HepG2 (cell line): ENCODE measurements around the gene GDI1. TPM values are rescaled to one million over a fixed set of nuclear protein-coding genes. Genes with fewer than 3 reads are reported as not detected.

ENCODE experiments used
- CCDC6 ChIP-seq: sonication (generic); formaldehyde crosslinking; IDR thresholded peaks from 2 replicates; pipeline ENCODE4 v1.8.1; 2022; ENCODE audit warnings: mild to moderate bottlenecking, missing genetic modification reagents, moderate library complexity
- ELF4 ChIP-seq: sonication (generic); formaldehyde crosslinking; IDR thresholded peaks from 2 replicates; pipeline ENCODE4 v1.5.0; 2020; ENCODE audit warnings: missing genetic modification reagents, mild to moderate bottlenecking, moderate library complexity, borderline replicate concordance
- IKZF5 ChIP-seq: IDR thresholded peaks from 2 replicates; pipeline ENCODE4 v1.6.1; 2018; ENCODE audit warnings: missing genetic modification reagents, mild to moderate bottlenecking, missing compliant biosample characterization
- MTA3 ChIP-seq: sonication (generic); formaldehyde crosslinking; IDR thresholded peaks from 2 replicates; pipeline ENCODE4 v1.4.0; 2020; ENCODE audit warnings: missing genetic modification reagents
- MYC ChIP-seq: sonication (generic); formaldehyde crosslinking; IDR thresholded peaks from 2 replicates; pipeline ENCODE4 v1.9.0; 2021; ENCODE audit warnings: missing genetic modification reagents, borderline replicate concordance
- NONO ChIP-seq, 2 experiments: fragments of 450-650 bp in 1 of 2; sonication (generic) in 1 of 2; formaldehyde crosslinking in 1 of 2; IDR thresholded peaks in 1 of 2; conservative IDR thresholded peaks in 1 of 2; 2 replicates each; pipeline versions ENCODE4 v1.6.1 to v1.8.0; 2017 to 2022; ENCODE audit warnings: mild to moderate bottlenecking in 1 of 2, missing genetic modification reagents in 1 of 2, moderate library complexity in 1 of 2
- NR2F1 ChIP-seq, 2 experiments: fragments of 450-650 bp in 1 of 2; formaldehyde crosslinking in 1 of 2; IDR thresholded peaks; 2 replicates each; pipeline versions ENCODE4 v1.5.0 to v1.6.1; 2016 to 2020; ENCODE audit warnings: mild to moderate bottlenecking in 1 of 2, missing compliant biosample characterization in 1 of 2, missing genetic modification reagents in 1 of 2, moderate library complexity in 1 of 2
- POLR2G ChIP-seq: fragments of 200-400 bp; formaldehyde crosslinking; IDR thresholded peaks from 2 replicates; pipeline ENCODE4 v1.6.1; 2018; ENCODE audit warnings: mild to moderate bottlenecking, low read depth, low read length, moderate library complexity
- SOX13 ChIP-seq, 3 experiments: fragments of 450-650 bp in 1 of 3; sonication (generic) in 1 of 3; formaldehyde crosslinking in 1 of 3; IDR thresholded peaks in 2 of 3; conservative IDR thresholded peaks in 1 of 3; 2 replicates each; pipeline versions ENCODE4 v1.5.0 to v1.6.1; 2016 to 2020; ENCODE audit warnings: antibody characterized with exemption in 1 of 3, mild to moderate bottlenecking in 1 of 3, missing compliant biosample characterization in 1 of 3, missing genetic modification reagents in 1 of 3, moderate library complexity in 1 of 3
- THAP7 ChIP-seq: sonication (generic); formaldehyde crosslinking; IDR thresholded peaks from 2 replicates; pipeline ENCODE4 v1.8.1; 2023; ENCODE audit warnings: mild to moderate bottlenecking, missing genetic modification reagents
- THYN1 ChIP-seq: sonication (generic); formaldehyde crosslinking; IDR thresholded peaks from 2 replicates; pipeline ENCODE4 v1.8.1; 2023; ENCODE audit warnings: low read depth, mild to moderate bottlenecking, moderate library complexity, missing genetic modification reagents, borderline replicate concordance
- ZFY ChIP-seq: sonication (generic); formaldehyde crosslinking; IDR thresholded peaks from 2 replicates; pipeline ENCODE4 v1.4.0; 2020; ENCODE audit warnings: missing genetic modification reagents
- ZNF451 ChIP-seq: sonication (generic); formaldehyde crosslinking; IDR thresholded peaks from 2 replicates; pipeline ENCODE4 v1.5.0; 2020; ENCODE audit warnings: mild to moderate bottlenecking, missing genetic modification reagents
- ZNF468 ChIP-seq: sonication (generic); formaldehyde crosslinking; IDR thresholded peaks from 2 replicates; pipeline ENCODE4 v1.8.0; 2022; ENCODE audit warnings: mild to moderate bottlenecking, moderate library complexity, missing genetic modification reagents
- ZNF597 ChIP-seq: sonication (generic); formaldehyde crosslinking; IDR thresholded peaks from 2 replicates; pipeline ENCODE4 v1.5.0; 2020; ENCODE audit warnings: missing genetic modification reagents
- polyA plus RNA-seq, 8 experiments: library from polyadenylated mRNA; depleted of rRNA in 3 of 8; stranded (reverse) in 7 of 8; unstranded in 1 of 8; fragments of >200 nt; fragmentation: Illumina TruSeq in 4 of 8; extraction: Trizol in 4 of 8; gene quantifications; 2 replicates each; pipeline versions ENCODE4 v1.2.1 to v1.2.3, GENCODE V29; 2011 to 2016; ENCODE audit warnings: low read depth in 4 of 8, missing spikeins in 1 of 8, mixed read lengths in 1 of 8; ENCODE audit not compliant: insufficient read depth in 1 of 8
- total RNA-seq, 5 experiments: library from RNA; depleted of rRNA; stranded (reverse); fragments of >200 nt; fragmentation: Illumina TruSeq; extraction: Trizol; gene quantifications; 2 replicates each; pipeline ENCODE4 v1.2.3, GENCODE V29; 2016; ENCODE audit warnings: low read depth in 1 of 5
- TF ChIP-seq, protein P1 (sequence below): sonication (generic); formaldehyde crosslinking; IDR thresholded peaks from 2 replicates; pipeline ENCODE4 v1.5.0; 2020; ENCODE audit warnings: mild to moderate bottlenecking, missing genetic modification reagents, borderline replicate concordance
- TF ChIP-seq, protein P2 (sequence below): sonication (generic); formaldehyde crosslinking; IDR thresholded peaks from 2 replicates; pipeline ENCODE4 v1.9.0; 2022; ENCODE audit warnings: missing genetic modification reagents, mild to moderate bottlenecking, borderline replicate concordance

GDI1 gene
- total and polyA plus RNA-seq, 2 of the 13 experiments (the other 11 are each of a cell fraction or from before 2014, with no cell fraction given): 17.4 to 105 TPM

DNA sequence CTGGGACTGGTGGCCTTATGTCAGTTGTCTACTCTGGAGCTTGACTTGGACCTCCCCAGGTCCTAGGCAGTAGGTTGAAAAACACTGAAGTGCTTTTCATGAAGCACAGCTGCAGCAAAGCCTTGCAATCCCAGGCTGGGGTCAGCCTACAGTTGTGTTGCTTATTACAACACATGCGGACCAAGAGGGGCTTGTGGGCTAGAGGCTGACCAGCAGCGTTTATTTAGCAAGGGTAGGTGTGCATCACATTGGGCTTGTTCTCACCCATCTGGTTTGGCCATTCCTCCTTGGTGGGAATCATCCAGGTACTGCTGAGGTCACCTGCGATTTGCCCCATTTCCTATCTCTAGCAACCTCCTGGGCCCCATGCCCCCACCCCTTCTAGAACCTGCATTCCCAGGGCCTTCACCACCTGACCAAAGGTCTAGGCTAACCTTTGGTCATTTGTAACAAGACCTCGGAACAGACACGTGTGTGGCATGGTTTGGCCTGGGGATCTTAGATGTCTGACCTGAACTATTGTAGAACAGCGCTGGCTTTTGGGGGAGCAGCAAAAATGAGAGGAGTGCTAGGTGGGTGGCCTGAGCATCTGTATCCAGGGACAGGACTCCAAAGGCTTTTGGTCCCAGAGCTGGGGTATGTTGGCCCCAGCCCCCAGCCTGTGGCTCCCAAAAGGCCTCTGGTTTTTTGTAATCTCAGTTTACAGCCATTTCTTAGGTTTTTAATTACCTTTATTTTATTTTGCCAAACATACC is 35.7 kb upstream of the GDI1 start (continued):
- TF ChIP-seq THAP7 (CRISPR knock-in tag) (no peak), IKZF5 (CRISPR knock-in tag) (peak; percentile 64), MYC (CRISPR knock-in tag) (peak; percentile 43; the same call in 1 of the 2 replicates), THYN1 (no peak), CCDC6 (CRISPR knock-in tag) (0 out of 2 replicates have a peak, but pooled peaks have one; percentile 29), ZNF468 (no peak), SOX13 (IDR thresholded peaks at IDR 0.05) (0 out of 2 replicates have a peak, but pooled peaks have one; percentile 31), SOX13 (CRISPR knock-in tag; conservative IDR thresholded peaks at IDR 0.05 in 1 of 2, IDR thresholded peaks at IDR 0.05 in 1 of 2) (peak; percentile 7 to 63; a peak in 1 of 4 replicates), ZNF597 (CRISPR knock-in tag) (no peak), ELF4 (CRISPR knock-in tag) (no peak), MTA3 (no peak), ZFY (peak; percentile 35; the same call in 1 of the 2 replicates), ZNF451 (CRISPR knock-in tag) (0 out of 2 replicates have a peak, but pooled peaks have one; percentile 42), NONO (IDR thresholded peaks at IDR 0.05) (no peak), NONO (CRISPR knock-in tag; conservative IDR thresholded peaks at IDR 0.05) (0 out of 2 replicates have a peak, but pooled peaks have one; percentile 16), POLR2G (peak; percentile 91), NR2F1 (CRISPR knock-in tag; IDR thresholded peaks at IDR 0.05) (peak in 1 of 2 experiments; percentile 32; a peak in 1 of 4 replicates)
- TF ChIP-seq, protein P1, sequence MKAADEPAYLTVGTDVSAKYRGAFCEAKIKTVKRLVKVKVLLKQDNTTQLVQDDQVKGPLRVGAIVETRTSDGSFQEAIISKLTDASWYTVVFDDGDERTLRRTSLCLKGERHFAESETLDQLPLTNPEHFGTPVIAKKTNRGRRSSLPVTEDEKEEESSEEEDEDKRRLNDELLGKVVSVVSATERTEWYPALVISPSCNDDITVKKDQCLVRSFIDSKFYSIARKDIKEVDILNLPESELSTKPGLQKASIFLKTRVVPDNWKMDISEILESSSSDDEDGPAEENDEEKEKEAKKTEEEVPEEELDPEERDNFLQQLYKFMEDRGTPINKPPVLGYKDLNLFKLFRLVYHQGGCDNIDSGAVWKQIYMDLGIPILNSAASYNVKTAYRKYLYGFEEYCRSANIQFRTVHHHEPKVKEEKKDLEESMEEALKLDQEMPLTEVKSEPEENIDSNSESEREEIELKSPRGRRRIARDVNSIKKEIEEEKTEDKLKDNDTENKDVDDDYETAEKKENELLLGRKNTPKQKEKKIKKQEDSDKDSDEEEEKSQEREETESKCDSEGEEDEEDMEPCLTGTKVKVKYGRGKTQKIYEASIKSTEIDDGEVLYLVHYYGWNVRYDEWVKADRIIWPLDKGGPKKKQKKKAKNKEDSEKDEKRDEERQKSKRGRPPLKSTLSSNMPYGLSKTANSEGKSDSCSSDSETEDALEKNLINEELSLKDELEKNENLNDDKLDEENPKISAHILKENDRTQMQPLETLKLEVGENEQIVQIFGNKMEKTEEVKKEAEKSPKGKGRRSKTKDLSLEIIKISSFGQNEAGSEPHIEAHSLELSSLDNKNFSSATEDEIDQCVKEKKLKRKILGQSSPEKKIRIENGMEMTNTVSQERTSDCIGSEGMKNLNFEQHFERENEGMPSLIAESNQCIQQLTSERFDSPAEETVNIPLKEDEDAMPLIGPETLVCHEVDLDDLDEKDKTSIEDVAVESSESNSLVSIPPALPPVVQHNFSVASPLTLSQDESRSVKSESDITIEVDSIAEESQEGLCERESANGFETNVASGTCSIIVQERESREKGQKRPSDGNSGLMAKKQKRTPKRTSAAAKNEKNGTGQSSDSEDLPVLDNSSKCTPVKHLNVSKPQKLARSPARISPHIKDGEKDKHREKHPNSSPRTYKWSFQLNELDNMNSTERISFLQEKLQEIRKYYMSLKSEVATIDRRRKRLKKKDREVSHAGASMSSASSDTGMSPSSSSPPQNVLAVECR (CRISPR knock-in tag): peak; percentile 28; the same call in 1 of the 2 replicates
- TF ChIP-seq, protein P2, sequence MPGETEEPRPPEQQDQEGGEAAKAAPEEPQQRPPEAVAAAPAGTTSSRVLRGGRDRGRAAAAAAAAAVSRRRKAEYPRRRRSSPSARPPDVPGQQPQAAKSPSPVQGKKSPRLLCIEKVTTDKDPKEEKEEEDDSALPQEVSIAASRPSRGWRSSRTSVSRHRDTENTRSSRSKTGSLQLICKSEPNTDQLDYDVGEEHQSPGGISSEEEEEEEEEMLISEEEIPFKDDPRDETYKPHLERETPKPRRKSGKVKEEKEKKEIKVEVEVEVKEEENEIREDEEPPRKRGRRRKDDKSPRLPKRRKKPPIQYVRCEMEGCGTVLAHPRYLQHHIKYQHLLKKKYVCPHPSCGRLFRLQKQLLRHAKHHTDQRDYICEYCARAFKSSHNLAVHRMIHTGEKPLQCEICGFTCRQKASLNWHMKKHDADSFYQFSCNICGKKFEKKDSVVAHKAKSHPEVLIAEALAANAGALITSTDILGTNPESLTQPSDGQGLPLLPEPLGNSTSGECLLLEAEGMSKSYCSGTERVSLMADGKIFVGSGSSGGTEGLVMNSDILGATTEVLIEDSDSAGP (CRISPR knock-in tag): peak; percentile 26; the same call in 1 of the 2 replicates
